ENCODE measurements around the gene HTR1B. TPM values are rescaled to one million over a fixed set of nuclear protein-coding genes. Genes with fewer than 3 reads are reported as not detected.

The HTR1B gene, protein sequence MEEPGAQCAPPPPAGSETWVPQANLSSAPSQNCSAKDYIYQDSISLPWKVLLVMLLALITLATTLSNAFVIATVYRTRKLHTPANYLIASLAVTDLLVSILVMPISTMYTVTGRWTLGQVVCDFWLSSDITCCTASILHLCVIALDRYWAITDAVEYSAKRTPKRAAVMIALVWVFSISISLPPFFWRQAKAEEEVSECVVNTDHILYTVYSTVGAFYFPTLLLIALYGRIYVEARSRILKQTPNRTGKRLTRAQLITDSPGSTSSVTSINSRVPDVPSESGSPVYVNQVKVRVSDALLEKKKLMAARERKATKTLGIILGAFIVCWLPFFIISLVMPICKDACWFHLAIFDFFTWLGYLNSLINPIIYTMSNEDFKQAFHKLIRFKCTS
- 12.0 TPM for total RNA-seq

DNA sequence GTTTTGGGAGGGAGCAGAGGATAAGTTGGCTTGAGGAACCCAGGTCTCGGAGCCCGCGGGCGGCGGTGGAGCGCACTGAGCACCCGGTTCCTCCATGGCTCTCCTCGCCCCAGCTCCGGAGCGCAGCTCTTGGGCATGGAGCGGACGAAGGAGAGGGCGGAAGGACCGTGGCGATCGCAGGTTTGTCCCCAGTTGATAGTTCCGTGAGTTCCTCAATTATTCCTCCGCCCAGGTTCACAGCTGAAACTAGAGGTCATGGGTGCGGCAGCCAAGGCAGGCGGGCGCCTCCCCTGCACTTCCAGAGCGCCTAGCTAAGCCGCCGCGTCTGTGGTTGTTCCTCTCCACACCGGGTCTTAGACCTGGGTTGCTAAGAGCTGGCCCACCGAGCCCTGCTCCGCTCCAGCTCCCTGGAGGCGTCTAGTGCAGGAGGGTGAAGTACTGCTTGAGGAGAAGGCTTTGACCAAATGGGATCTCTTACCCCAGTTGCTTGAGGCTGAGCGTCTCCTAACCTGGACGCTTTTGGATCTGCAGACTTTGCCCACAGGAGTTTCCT is at the start of gene HTR1B:
Gene HTR1B (minus strand): TSS at position 184 of the 553 bp plus-strand sequence. CDS start 88 bp downstream, at position 96.
- peak within 1 kb of the TSS; percentile 79 to 92 for H3K27ac ChIP-seq
- no peaks in the 10 kb centered on the region for H3K9me3 ChIP-seq
- H3K4me3 ChIP-seq, result peak within 1 kb of the TSS; percentile 58 to 90
- intact Hi-C loops (cut with DNase I), result loop anchor here (5.0 to 10.0 kb wide), 4 partner anchors 449 to 1531 kb away; no protein-coding TSS in a partner anchor
- no peaks in the 10 kb centered on the region for H3K27me3 ChIP-seq
- no peak for DNase-seq (ENCODE audit: low spot score in 2 of 2)
- TF ChIP-seq CTCF (IDR thresholded peaks at IDR 0.05), result no peak
- peaks cover 0 to 10% of the 10 kb centered on the region in 2 donors for H3K4me1 ChIP-seq
- H3K36me3 ChIP-seq, result no peaks in the 10 kb centered on the region

- no peak overlapping the region for H3K27ac ChIP-seq
- intact Hi-C loops (cut with DNase I), result no loop called here
- no peak for DNase-seq (ENCODE audit: low spot score in 2 of 2)
- no peaks in the 10 kb centered on the region for H3K4me1 ChIP-seq
- H3K9me3 ChIP-seq, result peaks cover 4 to 19% of the 10 kb centered on the region in 2 donors
- H3K27me3 ChIP-seq, result no peaks in the 10 kb centered on the region
- no peaks in the 10 kb centered on the region for H3K36me3 ChIP-seq
- TF ChIP-seq CTCF (IDR thresholded peaks at IDR 0.05), result no peak
- H3K4me3 ChIP-seq, result no peak overlapping the region
These were observed 49.3 kb upstream of the HTR1B start for GRCh38 chr6:77512554-77512953.

- H3K4me1 ChIP-seq, result no peaks in the 10 kb centered on the region
- H3K4me3 ChIP-seq, result no peak overlapping the region
- no peak for TF ChIP-seq CTCF (IDR thresholded peaks at IDR 0.05)
- DNase-seq (ENCODE audit: low spot score in 2 of 2), result no peak
- H3K36me3 ChIP-seq, result no peaks in the 10 kb centered on the region
- no peaks in the 10 kb centered on the region for H3K27me3 ChIP-seq
- H3K9me3 ChIP-seq, result peaks cover 4 to 19% of the 10 kb centered on the region in 2 donors
- no peak overlapping the region for H3K27ac ChIP-seq
- intact Hi-C loops (cut with DNase I), result no loop called here
These were observed 48.6 kb upstream of the HTR1B start for GRCh38 chr6:77511860-77512259.

- DNase-seq (ENCODE audit: low spot score in 2 of 2), result no peak
- H3K36me3 ChIP-seq, result no peaks in the 10 kb centered on the region
These were observed 39.7 kb upstream of the HTR1B start for GRCh38 chr6:77502981-77503380.

DNA sequence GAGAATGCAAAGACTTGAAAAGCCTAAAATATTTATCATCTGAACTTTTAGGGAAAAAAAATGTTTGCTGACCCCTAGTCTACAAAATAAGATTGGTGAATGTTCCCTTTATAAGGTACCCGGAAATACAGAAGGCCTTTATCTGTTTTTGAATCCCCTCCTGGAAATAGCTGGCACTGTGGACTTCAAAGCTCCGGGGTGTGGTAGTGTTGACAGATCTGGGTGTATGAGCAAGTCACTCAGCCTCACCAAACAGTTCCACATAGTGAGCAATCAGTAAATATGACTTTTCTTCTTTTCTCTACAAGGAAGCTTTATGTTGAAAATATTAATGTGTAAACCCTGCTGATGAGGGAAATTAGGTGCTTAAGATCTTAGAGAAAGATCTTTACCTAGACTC is 29.2 kb upstream of the HTR1B start:
- no peaks in the 10 kb centered on the region for H3K27me3 ChIP-seq
- DNase-seq (ENCODE audit: low spot score in 2 of 2), result no peak
- H3K36me3 ChIP-seq, result no peaks in the 10 kb centered on the region
- no peak overlapping the region for H3K27ac ChIP-seq
- no peak overlapping the region for H3K4me3 ChIP-seq
- intact Hi-C loops (cut with DNase I), result no loop called here
- TF ChIP-seq CTCF (IDR thresholded peaks at IDR 0.05), result no peak
- H3K9me3 ChIP-seq, result no peaks in the 10 kb centered on the region
- no peaks in the 10 kb centered on the region for H3K4me1 ChIP-seq

More at GRCh38 chr6:77502981-77503380, 39.7 kb upstream of the HTR1B start:
- Histone ChIP-seq H3K4me1 (no peaks in the 10 kb centered on the region), H3K9me3 (no peaks in the 10 kb centered on the region), H3K27me3 (no peaks in the 10 kb centered on the region), H3K27ac (no peak overlapping the region), H3K4me3 (no peak overlapping the region)
- TF ChIP-seq CTCF (IDR thresholded peaks at IDR 0.05), result no peak
- intact Hi-C loops (cut with DNase I), result no loop called here

Data from ascending aorta (tissue), 2 donors.